BJ (cell line): Measurements from ENCODE around the gene NAE1. TPM values are rescaled to one million over a fixed set of nuclear protein-coding genes. Genes with fewer than 3 reads are reported as not detected.

Experiments
- CTCF ChIA-PET: fragments of 350-600 bp; formaldehyde crosslinking; extraction: SDS; loops from one replicate; lab custom pipeline; 2021; ENCODE audit warnings: antibody characterized with exemption, inconsistent platforms; lab: Yijun Ruan, JAX
- POLR2A ChIA-PET: fragments of 300-600 bp; sonication (Branson Sonifier 250); formaldehyde crosslinking; extraction: SDS; loops from one replicate; lab custom pipeline; 2021; ENCODE audit warnings: antibody characterized with exemption; lab: Charles Lee
- DNase-seq: peaks from one replicate; pipeline ENCODE4 v3.0.0-alpha.2; 2011; ENCODE audit warnings: low read depth
- H3K27me3 ChIP-seq: 2 replicates; pipeline ENCODE4 v1.6.0; 2011; ENCODE audit warnings: low read length; ENCODE audit not compliant: control insufficient read depth, insufficient read depth
- H3K36me3 ChIP-seq: 2 replicates; pipeline ENCODE4 v1.5.1; 2011; ENCODE audit warnings: low read length; ENCODE audit not compliant: control insufficient read depth, insufficient read depth
- H3K4me3 ChIP-seq: 2 replicates; pipeline ENCODE4 v1.5.1; 2011; ENCODE audit warnings: low read depth, mild to moderate bottlenecking, control low read depth, low read length
- CTCF ChIP-seq: IDR thresholded peaks from 2 replicates; pipeline ENCODE4 v1.5.1; 2011; ENCODE audit warnings: low read depth, mild to moderate bottlenecking, control low read depth, inconsistent platforms, low read length, moderate library complexity; ENCODE audit not compliant: insufficient read depth
- polyA plus RNA-seq: library from polyadenylated mRNA; depleted of rRNA; stranded (reverse); fragments of >200 nt; gene quantifications from 2 replicates; pipeline ENCODE4 v1.2.3, GENCODE V29; 2011

NAE1 gene
- polyA plus RNA-seq, 1 experiment, result 27.3 TPM

- Histone ChIP-seq H3K36me3 (no peaks in the 10 kb centered on the region), H3K4me3 (no peak overlapping the region), H3K27me3 (no peaks in the 10 kb centered on the region)
- no peak for TF ChIP-seq CTCF
- DNase-seq, result no peak
- POLR2A ChIA-PET, result no interaction called here
- CTCF ChIA-PET, result interaction anchor here (2.9 kb wide), 1 partner anchor 9 kb away, joined by 15 read pairs; no protein-coding TSS in a partner anchor
Observed at GRCh38 chr16:66863707-66864106, 32.9 kb upstream of the NAE1 start.

GRCh38 chr16:66862023-66862520 is 31.3 kb upstream of the NAE1 start:
- TF ChIP-seq CTCF, result no peak
- CTCF ChIA-PET, result interaction anchor here (1.2 to 2.9 kb wide), 2 partner anchors 11 to 31 kb away, joined by 6 to 15 read pairs; partner anchors contain the start of gene NAE1
- Histone ChIP-seq H3K4me3 (no peak overlapping the region), H3K36me3 (no peaks in the 10 kb centered on the region), H3K27me3 (no peaks in the 10 kb centered on the region)
- DNase-seq, result no peak
- POLR2A ChIA-PET, result interaction anchor here (0.5 kb wide), 1 partner anchor 161 kb away, joined by 3 read pairs; no protein-coding TSS in a partner anchor

- Histone ChIP-seq H3K27me3 (no peaks in the 10 kb centered on the region), H3K4me3 (no peak overlapping the region), H3K36me3 (no peaks in the 10 kb centered on the region)
- no peak for TF ChIP-seq CTCF
- no peak for DNase-seq
- CTCF ChIA-PET, result interaction anchor here (0.6 to 1.4 kb wide), 6 partner anchors 9 to 295 kb away, joined by 3 to 16 read pairs (median 3); partner anchors contain the start of gene NAE1
- POLR2A ChIA-PET, result no interaction called here
Observed at GRCh38 chr16:66859397-66860068, 28.8 kb upstream of the NAE1 start.

- H3K4me3 ChIP-seq, result no peak overlapping the region
- no peaks in the 10 kb centered on the region for H3K27me3 ChIP-seq
- H3K36me3 ChIP-seq, result no peaks in the 10 kb centered on the region
- ChIA-PET POLR2A (no interaction called here), CTCF (interaction anchor here (0.9 to 4.0 kb wide), 3 partner anchors 9 to 29 kb away, joined by 3 to 21 read pairs (median 16); partner anchors contain the start of gene NAE1)
- no peak for TF ChIP-seq CTCF
- peak; percentile 24 for DNase-seq
Observed at GRCh38 chr16:66858740-66859396, 28.1 kb upstream of the NAE1 start.

GRCh38 chr16:66857437-66857836 is 26.7 kb upstream of the NAE1 start:
- TF ChIP-seq CTCF, result no peak
- DNase-seq, result no peak
- ChIA-PET POLR2A (no interaction called here), CTCF (interaction anchor here (1.1 to 4.0 kb wide), 4 partner anchors 9 to 27 kb away, joined by 4 to 28 read pairs (median 14); partner anchors contain the start of genes CA7 and NAE1)
- no peak overlapping the region for H3K4me3 ChIP-seq
- no peaks in the 10 kb centered on the region for H3K27me3 ChIP-seq
- no peaks in the 10 kb centered on the region for H3K36me3 ChIP-seq
